NCI-H1930 (cell line): ENCODE measurements around the gene FZD2.
"Not testable (repeated sequence)": the region's sequence is repeated elsewhere in the genome, so short reads cannot be mapped to it uniquely, and the experiment has no call there.

Experiments
- DNase-seq, 2 experiments: peaks; one replicate each; lab custom pipeline; 2025; lab: John Stamatoyannopoulos, UW

FZD2 gene

DNA sequence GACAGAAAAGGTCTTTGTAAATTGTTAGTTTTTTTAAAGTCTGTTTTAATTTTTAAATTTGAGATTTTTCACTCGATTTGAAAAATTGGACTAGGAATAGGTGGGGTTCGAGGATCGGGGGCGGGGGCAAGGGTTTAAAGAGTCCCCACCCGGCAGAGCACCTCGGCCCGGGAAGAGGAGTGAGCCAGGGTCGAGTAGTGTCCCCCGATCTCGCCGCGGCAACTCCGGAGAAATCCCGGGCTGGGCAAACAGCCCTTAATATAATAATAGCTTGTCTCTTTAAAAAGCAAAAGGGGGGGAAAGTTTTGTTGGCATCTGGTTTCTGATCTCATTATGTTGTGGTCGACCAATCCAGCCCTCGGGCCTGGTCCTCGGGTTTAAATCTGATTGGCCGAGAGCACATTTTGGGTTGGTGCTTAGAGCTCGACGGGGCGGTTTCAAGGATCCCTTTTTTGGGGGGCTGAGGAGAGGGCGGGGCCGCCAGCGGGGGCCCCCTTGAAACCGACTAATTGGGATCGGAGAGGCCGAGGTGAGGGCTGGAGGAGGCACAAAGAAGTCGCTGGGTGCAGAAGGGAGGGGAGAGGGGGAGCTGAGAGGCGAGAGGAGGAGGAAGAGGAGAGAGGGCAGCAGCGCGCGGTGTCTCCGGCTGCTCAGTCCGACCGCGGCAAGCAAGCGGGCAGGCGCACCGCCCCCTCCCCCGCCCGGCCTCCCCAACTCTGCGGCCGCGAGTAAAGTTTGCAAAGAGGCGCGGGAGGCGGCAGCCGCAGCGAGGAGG, at the start of gene FZD2:
FZD2 (plus strand) TSS at position 653 of the 775 bp plus-strand sequence. CDS start 205 bp downstream, outside the sequence.
- DNase-seq: peak; percentile 77 to 79

DNA sequence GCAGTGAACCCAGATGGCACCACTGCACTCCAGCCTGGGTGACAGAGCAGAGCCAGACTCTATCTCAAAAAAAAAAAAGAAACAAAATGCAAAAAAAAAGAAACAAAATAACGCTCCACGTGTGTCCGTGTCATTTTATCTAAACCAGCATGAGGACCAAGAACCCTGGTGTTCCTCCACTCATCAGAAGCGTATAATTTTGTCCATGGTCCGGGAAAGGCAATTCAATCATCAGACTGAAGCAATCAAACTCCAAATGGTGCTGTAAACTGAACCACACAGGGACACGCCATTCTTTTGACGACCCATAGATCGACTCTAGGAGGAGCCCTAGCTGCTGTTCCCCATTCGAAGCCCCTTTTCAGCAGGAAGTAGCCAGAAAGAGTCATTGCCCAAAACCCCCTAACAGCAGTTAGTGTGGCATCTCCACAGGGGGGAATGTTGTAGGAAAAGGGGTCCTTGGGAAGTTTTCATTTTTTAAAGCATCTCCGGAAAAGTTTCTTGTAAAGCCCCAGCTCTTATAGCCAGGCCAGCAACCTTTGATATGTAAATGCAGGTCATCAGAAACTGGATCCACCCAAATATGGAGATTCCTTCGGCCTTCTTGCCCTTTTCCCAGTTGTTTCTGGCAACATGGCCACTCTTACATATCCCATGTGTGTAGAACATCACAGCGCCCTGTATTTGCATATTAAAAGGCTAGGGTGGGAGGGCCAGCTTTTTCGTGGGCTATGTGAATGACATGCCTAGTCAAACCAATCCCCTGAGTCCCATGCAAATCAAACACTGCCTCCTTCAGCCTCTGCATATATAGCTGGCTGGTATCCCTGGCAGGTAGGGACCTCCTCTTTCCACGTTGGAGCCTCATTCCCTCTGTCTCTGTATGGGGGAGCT, 45.8 kb upstream of the FZD2 start:
- DNase-seq: peak; percentile 68 to 82

DNA sequence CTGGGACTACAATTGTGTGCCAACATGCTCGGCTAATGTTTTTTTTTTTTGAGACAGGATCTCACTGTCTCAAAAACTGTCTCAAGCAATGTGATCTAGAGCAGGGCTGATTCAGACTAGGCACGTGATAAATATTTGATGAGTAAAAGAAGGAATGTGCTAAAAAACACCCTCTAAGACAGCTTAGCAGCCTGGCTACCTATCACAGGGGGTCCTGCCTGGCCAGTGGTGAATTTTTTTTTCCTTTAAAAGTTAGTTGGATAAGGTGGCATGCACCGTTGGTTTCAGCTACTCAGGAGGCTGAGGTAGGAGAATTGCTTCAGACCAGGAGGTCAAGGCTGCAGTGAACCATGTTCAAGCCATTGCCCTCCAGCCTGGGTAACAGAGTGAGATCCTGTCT, 39.3 kb upstream of the FZD2 start:
- DNase-seq: no peak

DNA sequence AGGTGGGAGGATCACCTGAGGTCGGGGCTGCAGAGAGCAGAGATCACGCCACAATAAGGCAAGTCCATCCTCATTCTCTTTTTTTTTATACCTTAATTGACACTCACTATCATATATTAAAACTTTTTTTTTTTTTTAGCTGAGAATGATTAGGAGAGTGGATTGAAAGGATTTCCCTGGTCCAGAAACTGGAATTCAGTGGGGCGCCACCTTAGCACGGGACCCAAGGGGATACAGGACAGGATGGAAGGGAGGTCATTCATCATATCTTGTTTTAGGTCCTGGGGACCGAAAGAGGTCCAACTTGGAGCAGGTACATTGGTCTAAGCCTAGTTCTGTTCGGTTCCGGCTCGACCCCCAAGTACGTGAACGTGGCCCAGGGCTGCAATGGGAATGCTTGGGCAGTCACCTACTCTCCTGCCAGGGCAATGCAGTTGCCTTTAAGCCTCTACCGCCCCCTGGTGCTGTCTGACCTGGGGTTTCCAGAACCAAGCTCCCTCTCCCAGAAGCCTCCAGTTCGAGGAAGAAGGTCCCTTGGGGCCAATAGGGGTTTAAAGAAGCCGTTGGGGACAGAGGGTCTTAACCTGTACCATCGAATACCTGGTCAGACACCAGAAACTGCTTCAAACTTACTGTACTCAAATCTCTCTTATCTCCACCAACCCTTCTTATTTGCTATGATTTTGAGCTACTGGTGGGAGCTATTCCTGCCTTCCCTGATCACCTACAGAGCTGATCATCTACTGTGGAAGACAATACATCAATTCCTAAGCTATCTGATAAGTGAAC, 34.2 kb upstream of the FZD2 start:
- peak; percentile 59 to 76 for DNase-seq

DNA sequence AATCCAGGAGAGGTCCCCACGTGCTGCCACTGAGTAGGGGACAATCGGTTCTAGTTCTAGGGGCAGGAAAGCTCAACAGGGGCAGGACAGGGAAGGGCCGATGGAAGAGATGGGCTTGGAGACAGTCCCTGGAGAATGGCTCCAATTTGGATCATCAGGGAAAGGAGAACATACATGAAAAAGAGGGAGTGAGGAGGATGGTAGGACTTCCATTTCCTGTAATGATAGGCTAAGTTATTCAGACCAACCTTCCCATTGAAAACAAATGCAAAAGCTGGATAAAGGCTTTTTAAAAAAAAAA, 33.7 kb upstream of the FZD2 start:
- DNase-seq: no peak

DNA sequence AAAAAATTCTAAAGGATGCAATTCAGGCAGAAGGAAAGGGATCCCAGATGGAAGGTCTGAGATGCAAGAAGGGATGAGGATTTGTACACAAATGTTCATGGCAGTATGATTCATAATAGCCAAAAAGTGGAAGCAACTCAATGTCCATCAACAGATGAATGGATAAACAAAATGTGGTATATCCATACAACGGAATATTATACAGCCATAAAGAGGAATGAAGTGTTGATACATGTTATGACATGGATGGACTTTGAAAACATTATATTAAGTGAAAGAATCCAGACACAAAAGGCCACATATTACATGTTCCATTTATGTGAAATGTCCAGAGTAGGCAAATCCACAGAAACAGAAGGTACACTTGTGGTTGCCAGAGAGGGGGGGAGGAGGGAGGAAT, 30.2 kb upstream of the FZD2 start:
- no peak for DNase-seq

DNA sequence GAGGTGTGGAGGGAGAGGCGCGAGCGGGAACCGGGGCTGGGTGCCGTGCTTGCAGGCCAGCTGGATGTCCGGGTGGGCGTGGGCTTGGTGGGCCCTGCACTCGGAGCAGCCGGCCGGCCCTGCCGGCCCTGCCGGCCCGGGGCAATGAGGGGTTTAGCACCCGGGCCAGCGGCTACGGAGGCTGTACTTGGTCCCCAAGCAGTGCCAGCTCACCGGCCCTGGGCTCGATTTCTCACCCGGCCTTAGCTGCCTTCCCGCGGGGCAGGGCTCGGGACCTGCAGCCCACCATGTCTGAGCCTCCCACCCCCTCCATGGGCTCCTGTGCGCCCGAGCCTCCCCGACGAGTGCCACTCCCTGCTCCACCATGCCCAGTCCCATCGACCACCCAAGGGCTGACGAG, 29.3 kb upstream of the FZD2 start:
- DNase-seq: no peak

DNA sequence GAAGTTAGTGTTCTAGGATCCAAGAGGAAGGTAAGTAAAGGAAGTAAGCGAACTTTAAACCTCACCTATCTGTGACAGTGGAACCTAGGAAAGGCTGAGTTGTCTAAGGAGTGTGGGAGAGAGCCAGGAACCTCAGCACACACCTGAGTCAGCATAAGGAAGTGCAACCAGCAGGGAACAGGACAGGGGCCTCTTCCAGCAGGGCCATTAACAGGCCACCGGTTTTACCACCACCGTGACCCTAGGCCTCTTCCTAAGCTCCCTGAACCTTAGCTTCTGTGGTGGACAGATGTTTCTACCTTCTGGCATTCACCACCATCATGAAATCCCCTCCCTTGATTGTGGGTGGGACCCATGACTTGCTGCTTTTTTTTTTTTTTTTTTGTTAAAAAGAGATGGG, 27.4 kb upstream of the FZD2 start:
- DNase-seq: no peak

DNA sequence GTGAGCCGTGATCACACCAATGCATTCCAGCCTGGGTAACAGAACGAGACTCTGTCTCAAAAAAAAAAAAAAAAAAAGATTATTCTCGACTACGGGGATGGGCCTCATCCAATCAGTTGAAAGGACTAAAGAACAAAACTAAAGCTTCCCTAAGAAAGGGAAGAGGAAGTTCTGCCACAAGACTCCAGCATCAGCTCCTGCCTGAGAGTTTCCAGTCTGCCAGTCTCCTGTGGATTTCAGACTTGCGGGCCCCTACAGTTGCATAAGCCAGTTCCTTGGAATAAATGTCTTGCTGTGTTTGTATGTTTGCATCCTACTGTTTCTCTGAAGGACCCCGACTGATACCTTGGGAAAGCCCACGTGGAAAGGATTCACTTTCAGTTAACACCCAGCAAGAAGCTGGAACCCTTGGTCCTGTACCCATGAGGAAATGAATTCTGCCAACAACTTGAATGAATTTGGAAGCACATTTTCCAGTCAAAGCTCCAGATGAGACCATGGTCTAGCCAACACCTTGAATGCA, 26.3 kb upstream of the FZD2 start:
- no peak for DNase-seq

DNA sequence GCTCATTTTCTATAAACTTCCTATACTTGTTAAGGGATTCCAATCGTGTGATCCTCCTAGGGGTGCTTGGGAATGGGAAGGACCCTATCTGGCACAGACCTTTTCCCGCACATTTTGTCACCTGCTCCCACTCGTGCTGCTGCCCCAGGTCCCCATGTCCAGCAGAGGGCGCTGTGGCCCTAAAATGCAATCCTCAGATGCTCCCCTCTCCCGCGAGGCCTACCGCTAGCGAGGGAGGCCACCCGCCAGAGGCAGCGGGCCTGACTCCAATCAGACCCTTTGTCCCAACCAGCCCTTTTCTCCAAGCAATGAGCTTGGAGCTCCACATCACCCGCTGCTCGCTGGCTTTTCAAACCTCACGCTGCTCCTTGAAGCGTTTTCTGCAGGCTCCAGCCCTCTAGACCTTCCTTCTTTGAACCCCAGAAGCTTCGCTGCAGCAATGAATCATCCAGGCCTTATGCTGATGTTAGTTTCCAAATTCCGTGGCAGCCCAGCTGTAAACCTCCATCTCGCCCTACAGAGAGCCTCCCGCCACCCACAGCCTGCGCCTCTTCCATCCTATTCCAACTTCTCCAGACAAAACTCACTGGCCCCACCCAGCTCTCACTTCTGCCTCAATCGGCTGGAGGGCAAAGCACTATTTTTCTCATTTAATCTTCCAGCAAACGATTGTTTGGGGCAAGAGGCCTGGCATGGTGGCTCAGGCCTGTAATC, 23.6 kb upstream of the FZD2 start:
- peak; percentile 70 to 86 for DNase-seq

DNA sequence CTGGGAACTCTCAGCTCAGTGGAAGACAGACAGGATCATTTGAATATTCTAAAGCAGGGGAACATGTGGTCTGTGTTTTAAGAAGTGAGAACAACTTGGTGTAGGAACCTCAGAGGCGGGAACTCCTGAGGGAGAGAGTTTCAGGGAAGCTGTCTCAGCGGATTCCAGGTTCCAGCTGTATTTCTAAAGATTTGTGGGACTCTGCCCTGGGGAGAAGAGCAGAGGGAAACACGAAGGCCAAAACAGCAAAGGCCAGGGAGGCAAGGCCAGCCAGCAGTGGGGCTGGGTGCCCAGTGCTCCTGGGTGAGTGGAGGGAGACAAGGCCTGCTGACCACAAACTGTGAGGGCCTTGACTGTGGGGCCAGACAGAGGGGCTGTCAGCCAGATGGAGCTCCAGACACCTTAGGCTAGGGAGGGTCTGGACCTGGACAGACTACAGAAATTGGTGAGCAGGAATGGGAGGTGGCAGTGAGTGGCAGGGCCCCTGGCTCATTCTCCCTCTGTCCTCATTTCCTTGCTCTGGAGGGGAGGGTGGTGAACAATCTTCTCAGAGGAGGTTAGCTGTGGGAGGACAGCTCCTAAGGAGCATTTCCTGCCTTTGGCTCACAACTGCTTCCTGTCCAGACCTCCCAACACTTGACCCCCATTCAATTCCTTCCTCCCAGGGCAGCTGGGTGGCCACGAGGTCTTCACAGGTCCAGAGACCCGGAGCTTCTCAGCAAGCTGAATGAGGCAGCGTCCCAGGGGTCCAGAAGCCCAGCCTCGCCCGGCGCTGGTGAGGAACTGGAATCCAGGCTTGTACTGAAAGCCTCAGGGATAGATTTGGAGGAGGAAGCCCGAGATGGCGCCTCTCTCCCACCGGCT, 21.0 kb upstream of the FZD2 start:
- no peak for DNase-seq

DNA sequence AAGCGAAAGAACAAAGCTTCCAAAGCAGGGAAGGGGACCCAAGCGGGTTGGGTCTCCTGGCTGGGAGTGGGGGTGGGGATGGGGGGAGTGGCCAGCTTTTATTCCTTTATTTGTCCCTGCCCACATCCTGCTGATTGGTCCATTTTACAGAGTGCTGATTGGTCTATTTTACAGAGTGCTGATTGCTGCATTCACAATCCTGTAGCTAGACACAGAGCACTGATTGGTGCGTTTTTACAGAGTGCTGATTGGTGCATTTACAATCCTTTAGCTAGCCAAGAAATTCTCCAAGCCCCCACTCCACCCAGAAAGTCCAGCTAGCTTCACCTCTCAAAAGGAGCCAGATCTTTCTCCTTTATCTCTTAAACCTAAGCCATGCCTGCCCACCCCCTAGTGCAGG, 19.4 kb upstream of the FZD2 start:
- not testable (repeated sequence) for DNase-seq

DNA sequence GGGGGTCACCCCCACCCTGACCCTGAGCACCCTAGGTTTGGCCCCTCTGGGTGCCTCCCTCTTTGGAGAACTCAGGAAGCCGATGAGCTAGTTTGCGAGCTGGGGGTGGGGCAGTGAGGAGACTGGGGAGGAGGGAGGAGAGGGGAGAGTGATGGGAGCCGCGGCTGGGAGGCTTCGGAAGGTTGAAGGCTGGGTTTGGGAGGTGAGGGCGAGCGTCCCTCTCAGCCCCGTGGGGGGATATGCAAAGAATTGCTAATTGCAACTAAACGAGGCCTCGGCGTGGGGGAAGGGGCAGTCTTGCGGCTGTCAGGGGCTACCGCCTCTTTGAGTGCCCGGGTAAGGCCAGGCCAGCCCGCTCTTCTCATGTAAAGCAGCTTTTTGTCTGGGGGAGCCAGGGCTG, 17.6 kb upstream of the FZD2 start:
- no peak for DNase-seq

DNA sequence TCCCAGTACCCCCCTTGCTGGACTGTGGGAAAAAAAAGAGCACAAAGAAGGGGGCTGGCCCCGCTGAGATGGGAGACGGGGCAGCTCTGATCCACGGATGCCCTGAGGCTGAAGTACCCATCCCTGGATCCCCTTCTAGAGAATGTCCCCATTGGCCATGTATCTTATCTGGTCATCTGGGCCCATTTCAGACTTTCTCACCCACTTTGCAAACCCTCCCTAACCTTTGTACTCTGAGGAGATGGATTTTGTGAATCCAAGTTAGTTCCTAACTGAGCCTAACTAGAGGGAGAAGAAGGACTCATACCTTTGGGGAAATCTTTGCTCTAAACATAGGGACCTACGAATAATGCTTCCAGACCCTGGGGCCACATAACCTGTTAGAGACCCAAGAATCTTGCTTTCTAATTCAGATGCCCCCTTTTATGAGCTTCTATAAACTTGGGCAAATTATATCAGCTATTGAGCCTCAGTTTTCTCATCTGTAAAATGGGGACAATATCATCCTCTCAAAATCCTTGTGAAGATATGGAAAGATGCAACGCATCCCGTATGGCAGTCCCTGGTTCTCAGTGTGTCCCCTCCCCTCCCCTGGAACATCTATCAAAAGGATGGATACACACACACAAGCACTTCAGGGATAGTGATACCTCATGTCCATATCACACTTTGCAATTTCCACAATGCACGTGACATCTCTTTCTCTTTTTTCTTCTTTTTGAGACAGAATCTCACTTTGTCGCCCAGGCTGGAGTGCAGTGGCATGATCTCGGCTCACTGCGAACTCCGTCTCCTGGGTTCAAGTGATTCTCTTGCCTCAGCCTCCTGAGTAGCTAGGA, 16.8 kb upstream of the FZD2 start:
- DNase-seq: no peak

DNA sequence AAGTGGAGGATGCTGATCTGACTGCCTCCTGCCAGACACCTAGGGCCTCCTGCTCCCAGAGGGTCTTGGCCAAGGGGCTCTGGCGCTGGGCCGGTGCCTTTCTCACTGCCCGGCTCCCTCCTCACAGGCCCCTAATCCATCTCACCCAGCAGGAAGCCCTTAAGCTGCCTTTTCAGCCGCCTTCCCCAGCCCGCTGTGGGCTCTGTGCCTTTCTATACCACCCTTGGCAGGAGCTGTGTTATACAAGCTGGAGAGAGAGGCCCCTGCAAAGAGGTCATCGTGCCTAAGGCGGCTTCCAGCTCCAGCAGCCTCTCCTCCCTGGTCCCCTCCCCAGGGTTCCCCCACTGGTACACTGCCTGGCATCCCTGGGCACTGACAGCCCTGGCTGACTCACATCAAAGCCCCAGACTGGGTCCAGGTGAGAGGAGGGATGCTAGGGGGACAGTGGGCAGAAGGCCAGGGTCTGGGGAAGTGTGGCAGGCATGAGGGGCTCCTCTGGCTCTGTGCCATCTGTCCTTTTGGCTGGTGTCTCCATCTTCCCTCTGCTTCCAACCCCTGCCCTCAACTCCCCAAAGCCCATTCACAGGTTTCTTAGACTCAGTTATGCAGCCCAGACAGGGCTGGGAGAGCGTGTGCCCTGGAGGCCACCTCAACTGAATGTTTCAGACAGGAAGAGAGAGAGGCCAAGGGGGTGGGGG, 15.3 kb upstream of the FZD2 start:
- DNase-seq: no peak

DNA sequence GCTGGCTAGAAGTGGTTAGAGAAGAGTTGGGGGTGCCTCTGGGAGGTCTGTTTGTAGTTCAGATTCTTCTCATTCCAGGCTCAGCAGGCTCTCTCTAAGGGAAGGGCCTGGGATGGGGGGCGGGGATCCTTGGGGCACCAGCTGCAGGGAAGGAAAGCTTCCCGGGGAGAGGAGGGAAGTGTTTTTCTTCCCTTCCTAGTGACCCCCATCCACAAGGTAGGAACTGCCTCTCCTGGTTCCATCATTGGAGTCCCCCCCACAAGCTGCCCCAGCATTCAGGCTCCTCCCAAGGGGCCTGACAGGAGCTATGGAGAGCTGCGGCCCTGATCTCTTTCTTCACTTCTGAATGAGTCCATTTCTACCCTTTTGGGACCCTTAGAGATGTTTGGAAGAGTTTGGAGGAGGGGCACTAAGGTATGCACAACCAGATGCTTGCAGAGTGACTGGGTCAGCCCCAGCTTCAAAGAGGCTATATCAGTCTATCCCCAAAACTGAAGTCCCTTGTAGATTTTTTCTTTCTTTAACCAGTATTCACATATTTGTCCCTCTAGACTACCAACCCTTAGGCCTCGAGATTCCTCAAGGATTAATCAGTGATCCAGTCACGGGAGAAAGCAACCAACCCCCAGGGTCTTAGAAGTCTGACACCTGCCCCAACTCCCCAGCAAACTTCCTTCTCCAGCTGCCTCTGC, 13.9 kb upstream of the FZD2 start:
- DNase-seq: no peak

DNA sequence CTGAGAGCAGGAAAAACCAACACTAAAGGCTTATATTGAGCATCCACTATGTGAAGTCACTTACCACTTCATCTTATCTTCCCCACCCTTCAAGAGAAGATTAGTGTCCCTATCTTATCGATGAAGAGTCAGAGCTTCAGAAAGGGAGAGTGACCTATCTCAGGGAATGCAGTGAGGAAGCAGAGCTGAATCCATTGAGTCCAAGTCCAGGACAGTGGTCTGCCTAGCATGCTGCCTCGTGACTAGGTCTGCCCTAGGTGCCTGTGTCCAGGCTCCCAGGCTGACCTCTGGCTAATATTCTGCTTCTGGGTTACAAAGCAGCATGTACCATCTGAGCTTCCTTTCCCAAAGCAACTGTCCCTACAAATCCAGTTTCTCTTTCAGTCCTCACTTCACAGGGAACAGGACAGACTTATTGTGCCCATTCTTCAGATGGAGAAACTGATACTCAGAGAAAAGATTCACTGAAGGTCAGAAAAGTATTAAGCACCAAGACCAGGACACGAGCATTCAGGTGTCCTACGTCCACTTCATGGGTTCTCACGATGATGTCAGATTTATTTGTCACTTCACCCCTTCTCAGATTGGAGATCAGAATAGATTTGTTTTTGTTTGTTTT, 13.3 kb upstream of the FZD2 start:
- no peak for DNase-seq
